SU-DHL-6 (cell line): ENCODE results near the gene ACADM.
A peak's percentile ranks its signal among the peaks of the same experiment; 100 is the strongest.

Experiments
- H2AFZ ChIP-seq: fragments of 200-600 bp; sonication (generic); 2 replicates; pipeline ENCODE4 v1.6.1; 2014; ENCODE audit warnings: low read depth, mild to moderate bottlenecking, moderate library complexity, mixed read lengths, antibody characterized with exemption, low read length; ENCODE audit not compliant: severe bottlenecking
- H3F3A ChIP-seq: fragments of 200-600 bp; shearing (Covaris generic); 2 replicates; pipeline ENCODE4 v1.6.0; 2016; ENCODE audit warnings: antibody characterized with exemption, mild to moderate bottlenecking; ENCODE audit not compliant: insufficient read depth
- H3K27ac ChIP-seq: fragments of 200-600 bp; sonication (generic); 2 replicates; pipeline ENCODE4 v1.5.1; 2016; ENCODE audit warnings: low read depth, mild to moderate bottlenecking, low read length, moderate library complexity, mixed read lengths
- H3K27me3 ChIP-seq: fragments of 200-600 bp; sonication (generic), shearing (Covaris generic); 2 replicates; pipeline ENCODE4 v1.6.0; 2014; ENCODE audit warnings: mild to moderate bottlenecking, low read length
- H3K36me3 ChIP-seq: fragments of 200-600 bp; sonication (generic); 2 replicates; pipeline ENCODE4 v1.6.1; 2014; ENCODE audit warnings: mild to moderate bottlenecking, low read length, mixed read lengths
- H3K4me2 ChIP-seq: fragments of 300-600, 200-600 bp; shearing (Covaris generic), sonication (generic); 2 replicates; pipeline ENCODE4 v1.6.0; 2014; ENCODE audit warnings: low read length, low read depth, mild to moderate bottlenecking; ENCODE audit not compliant: poor library complexity, severe bottlenecking
- H3K4me3 ChIP-seq: fragments of 200-600 bp; sonication (generic); 2 replicates; pipeline ENCODE4 v1.5.1; 2014; ENCODE audit warnings: antibody characterized with exemption, low read length, mild to moderate bottlenecking, mixed read lengths; ENCODE audit not compliant: insufficient read depth, poor library complexity, severe bottlenecking
- H3K79me2 ChIP-seq: fragments of 200-600 bp; sonication (generic); 2 replicates; pipeline ENCODE4 v1.6.1; 2014; ENCODE audit warnings: mild to moderate bottlenecking, low read length, moderate library complexity; ENCODE audit not compliant: insufficient read depth
- H3K9ac ChIP-seq: fragments of 200-600 bp; sonication (generic); 2 replicates; pipeline ENCODE4 v1.7.0; 2014; ENCODE audit warnings: mild to moderate bottlenecking, low read length
- H3K9me2 ChIP-seq: fragments of 200-600 bp; sonication (generic); replicated peaks from 2 replicates; pipeline ENCODE4 v1.6.1; 2014; ENCODE audit warnings: low read length; ENCODE audit not compliant: insufficient read depth
- H3K9me3 ChIP-seq: fragments of 200-600 bp; sonication (generic); 2 replicates; pipeline ENCODE4 v1.6.1; 2014; ENCODE audit warnings: low read length, mixed read lengths; ENCODE audit not compliant: insufficient read depth
- H4K20me1 ChIP-seq: fragments of 200-600 bp; sonication (generic); 2 replicates; pipeline ENCODE4 v1.6.1; 2014; ENCODE audit warnings: low read depth, mild to moderate bottlenecking, antibody characterized with exemption, low read length, moderate library complexity, mixed read lengths
- CTCF ChIP-seq: fragments of 200-600 bp; sonication (generic); IDR thresholded peaks from one replicate; pipeline ENCODE4 v1.5.1; 2017; ENCODE audit warnings: antibody characterized with exemption, mild to moderate bottlenecking, low read length, moderate library complexity; ENCODE audit not compliant: insufficient read depth, poor library complexity, severe bottlenecking
- EZH2phosphoT487 ChIP-seq: fragments of 200-600 bp; sonication (generic), shearing (Covaris generic); conservative IDR thresholded peaks from 2 replicates; pipeline ENCODE4 v1.6.1; 2018; ENCODE audit warnings: mild to moderate bottlenecking, antibody characterized with exemption, low read length, moderate library complexity, mixed read lengths

ACADM gene

DNA sequence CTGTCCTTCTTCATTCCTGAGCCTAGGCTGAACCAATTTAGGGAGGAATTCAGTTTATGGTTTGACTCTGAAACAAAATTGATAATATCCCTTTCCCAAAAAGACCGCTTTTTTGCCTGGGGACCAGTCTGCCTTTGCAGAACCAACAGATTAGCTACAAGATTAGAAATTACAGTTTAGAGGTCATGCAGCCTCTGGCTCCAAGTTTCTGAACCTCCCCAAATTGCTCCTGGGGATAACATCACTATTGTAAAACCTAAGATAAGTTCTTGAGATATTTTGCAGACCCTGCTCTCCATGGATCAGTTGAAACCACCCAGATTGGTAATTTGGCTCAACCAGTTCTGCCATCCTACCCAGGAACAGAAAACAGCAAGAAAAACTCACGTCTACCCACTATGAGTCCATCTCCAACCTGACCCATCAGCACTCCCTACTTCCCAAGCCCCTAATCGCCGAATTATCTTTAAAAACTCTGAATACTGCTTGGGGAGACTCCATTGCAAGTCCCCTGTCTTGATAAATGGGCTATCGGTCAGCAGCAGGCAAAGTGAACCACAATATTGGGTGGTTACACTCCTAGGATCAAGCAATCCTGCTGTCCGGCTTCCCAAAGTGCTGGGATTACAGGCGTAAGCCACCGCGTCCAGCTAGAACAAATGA is 60.9 kb downstream of the ACADM start:
- peak overlapping the region; percentile 95 for H3K4me3 ChIP-seq

DNA sequence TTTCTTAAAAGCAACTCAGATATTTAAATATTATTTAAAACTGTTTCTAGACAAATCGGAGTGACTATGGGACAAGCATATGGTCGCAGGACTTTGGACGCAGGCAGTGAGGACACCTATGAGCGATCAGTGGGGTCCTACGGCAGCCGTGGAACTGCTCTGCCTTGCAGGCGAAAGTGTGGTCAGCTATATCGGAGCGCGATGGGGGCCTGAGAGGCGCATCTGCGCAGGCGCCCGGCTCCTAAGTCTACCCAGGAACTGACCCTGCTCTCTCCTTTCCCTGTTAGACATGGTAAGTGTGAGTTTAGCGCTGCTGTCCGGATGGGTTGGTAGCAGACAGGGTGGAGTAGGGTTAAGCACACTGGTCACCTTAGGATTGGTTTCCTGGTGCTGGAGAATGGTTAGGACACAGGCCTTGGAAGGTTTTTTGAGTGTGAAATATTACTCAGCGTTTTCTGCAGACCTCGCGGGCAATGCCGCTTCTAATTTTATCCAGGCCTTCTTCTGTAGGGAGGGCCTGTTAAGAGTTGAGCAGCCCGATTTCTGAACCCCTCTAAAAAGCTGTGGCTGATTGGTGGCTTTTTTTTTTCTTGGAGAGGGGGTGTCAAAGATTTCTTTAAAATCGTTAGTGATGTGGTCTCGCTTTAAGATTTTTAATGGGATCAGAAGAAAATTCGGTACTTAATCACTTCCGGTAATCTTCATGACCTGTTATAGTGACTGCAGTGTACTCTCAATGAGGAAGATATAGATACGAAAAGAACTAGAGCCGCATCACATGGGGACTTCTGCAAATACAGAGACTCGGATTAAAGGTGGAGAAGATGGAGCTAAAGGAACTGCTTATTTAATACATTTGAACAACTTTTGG is 61.7 kb downstream of the ACADM start, which contains the start of gene RABGGTB:
Gene RABGGTB, plus strand, starts transcription at position 274 of the 871 bp plus-strand sequence. Its CDS starts 16 bp downstream, at position 290.
- H3K79me2 ChIP-seq: peaks cover 52% of the 10 kb centered on the region
- H3K9me3 ChIP-seq: no peaks in the 10 kb centered on the region
- H3F3A ChIP-seq: peaks cover 68% of the 10 kb centered on the region
- H2AFZ ChIP-seq: no peak within 1 kb of the TSS
- H3K4me3 ChIP-seq: peak within 1 kb of the TSS; percentile 95
- no peaks in the 10 kb centered on the region for H3K27me3 ChIP-seq
- H3K27ac ChIP-seq: peak within 1 kb of the TSS; percentile 96
- H3K9me2 ChIP-seq: no peaks in the 10 kb centered on the region
- peak within 1 kb of the TSS; percentile 85 for H3K9ac ChIP-seq
- H4K20me1 ChIP-seq: peaks cover 43% of the 10 kb centered on the region
- H3K4me2 ChIP-seq: peak within 1 kb of the TSS; percentile 95
- no peak for TF ChIP-seq CTCF
- TF ChIP-seq EZH2phosphoT487: no peak
- H3K36me3 ChIP-seq: peaks cover 45% of the 10 kb centered on the region

More for the DNA sequence above, 60.9 kb downstream of the ACADM start:
- Histone ChIP-seq H3K9me3 (no peaks in the 10 kb centered on the region), H2AFZ (no peak overlapping the region), H3K79me2 (peaks cover 44% of the 10 kb centered on the region), H3K9ac (peak overlapping the region; percentile 85), H4K20me1 (peaks cover 36% of the 10 kb centered on the region), H3K9me2 (no peaks in the 10 kb centered on the region), H3K27ac (peak overlapping the region; percentile 96), H3K36me3 (peaks cover 39% of the 10 kb centered on the region), H3F3A (peaks cover 60% of the 10 kb centered on the region), H3K4me2 (peak overlapping the region; percentile 95), H3K27me3 (no peaks in the 10 kb centered on the region)
- TF ChIP-seq EZH2phosphoT487 (no peak), CTCF (no peak)

DNA sequence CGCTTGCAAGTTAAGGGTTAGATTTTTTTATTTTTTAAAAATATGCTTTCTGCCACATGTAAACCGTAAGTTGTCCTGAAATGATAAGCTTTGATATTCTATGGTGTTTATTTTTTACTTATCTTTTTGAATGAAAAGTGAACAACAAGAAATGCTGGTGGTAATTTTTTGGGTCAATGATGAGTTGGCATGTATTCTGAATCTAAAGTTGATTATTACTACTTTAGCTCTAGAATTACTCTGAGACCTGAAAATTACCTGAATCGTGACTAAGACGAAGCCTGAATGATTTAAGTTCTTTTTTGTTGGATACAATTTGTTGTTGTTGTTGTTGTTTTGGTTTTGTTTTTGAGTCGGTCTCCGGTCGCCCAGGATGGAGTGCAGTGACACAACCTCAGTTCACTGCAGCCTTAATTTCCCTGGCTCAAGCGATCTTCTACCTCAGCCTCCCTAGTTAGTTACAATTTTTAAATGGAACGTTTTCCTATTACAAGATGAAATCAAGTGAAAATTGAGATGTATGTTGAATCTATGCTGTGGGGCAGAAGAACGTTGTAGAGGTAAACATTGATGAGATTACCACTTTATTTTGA is 62.5 kb downstream of the ACADM start:
- Histone ChIP-seq H3K9me2 (no peaks in the 10 kb centered on the region), H3K9ac (peak overlapping the region; percentile 85), H4K20me1 (peaks cover 51% of the 10 kb centered on the region), H3K4me3 (peak overlapping the region; percentile 95), H3K27me3 (no peaks in the 10 kb centered on the region), H3K79me2 (peaks cover 60% of the 10 kb centered on the region), H3K4me2 (peak overlapping the region; percentile 95), H3F3A (peaks cover 76% of the 10 kb centered on the region), H2AFZ (no peak overlapping the region), H3K27ac (peak overlapping the region; percentile 96), H3K36me3 (peaks cover 53% of the 10 kb centered on the region), H3K9me3 (no peaks in the 10 kb centered on the region)
- no peak for TF ChIP-seq EZH2phosphoT487
- TF ChIP-seq CTCF: no peak
